T-helper 1 cell treated with Interleukin-12 subunit alpha and Interleukin-12 subunit beta and Interleukin-4 antibody, amounts not matched to agents 30 ng/mL and 1 ng/mL, for 36 hours (primary cell): ENCODE measurements around the gene OR14I1. TPM values are rescaled to one million over a fixed set of nuclear protein-coding genes. Genes with fewer than 3 reads are reported as not detected.
"Not testable (repeated sequence)": the region's sequence is repeated elsewhere in the genome, so short reads cannot be mapped to it uniquely, and the experiment has no call there.

ENCODE experiments used
- intact Hi-C: fragments of 100-400 bp; cut with micrococcal nuclease; formaldehyde crosslinking; loops from one replicate; pipeline ENCODE4 v1.15.1; 2024
- total RNA-seq: library from RNA; stranded (reverse); gene quantifications from 2 replicates; pipeline ENCODE4 v1.2.3, GENCODE V29; 2022

Gene OR14I1
- total RNA-seq, 1 donor from 2014 or later: not detected

DNA sequence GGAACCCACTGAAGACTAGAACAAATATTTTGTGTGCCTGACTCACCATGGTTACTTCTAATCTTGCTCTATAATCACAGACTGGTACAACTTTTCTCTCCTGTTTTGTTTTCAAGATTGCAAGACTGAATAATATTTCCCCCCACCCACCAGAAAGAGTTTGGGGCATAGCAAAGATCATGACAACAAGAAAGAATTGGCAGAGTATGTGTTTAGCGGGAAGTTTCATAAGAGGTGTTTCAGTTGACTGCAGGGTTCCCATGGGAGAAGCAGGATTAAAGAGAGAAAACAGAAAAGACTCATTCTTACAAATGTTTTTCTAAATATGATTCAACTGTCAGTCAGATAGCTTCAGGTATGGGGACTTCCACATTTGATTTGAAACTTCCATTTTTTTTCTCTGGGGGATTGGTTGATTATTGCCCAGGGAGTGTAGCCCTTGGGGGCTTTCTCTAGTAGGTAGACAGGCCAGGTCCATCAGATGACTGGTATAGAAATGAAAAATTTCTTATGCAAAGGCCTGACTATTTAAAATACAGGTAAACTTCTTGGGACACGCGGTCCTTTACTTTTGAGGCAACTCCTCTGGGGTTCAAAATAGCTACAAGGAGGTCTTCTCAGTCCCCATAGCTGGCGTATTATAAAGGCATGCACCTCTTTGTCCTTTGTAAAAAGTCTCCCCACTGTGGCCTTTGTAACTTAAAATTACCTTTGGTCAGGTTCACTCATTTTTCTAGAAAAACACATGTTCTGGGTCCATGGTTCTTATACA, 13.9 kb downstream of the OR14I1 start:
- intact Hi-C loops: loop anchor here (5.0 to 10.0 kb wide), 2 partner anchors 66 to 444 kb away; no protein-coding TSS in a partner anchor

DNA sequence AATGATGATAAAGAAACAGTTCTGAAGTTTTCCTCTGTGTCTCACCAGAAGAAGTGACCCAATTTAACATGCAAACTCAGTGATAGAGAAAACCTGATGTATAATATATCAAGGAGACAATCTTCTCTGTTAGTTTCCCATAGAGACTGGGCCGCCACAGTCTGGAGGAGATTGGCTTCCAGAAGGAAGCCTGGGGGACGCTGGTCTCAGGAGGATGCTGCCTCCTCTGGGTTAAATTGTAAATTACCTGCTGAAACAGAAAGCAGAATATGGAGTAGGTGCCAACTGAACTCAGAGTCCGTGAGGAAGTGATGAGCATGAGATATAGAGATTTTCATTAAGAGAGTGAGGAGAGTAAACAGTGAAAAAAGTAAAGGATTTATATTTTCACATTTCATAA, 15.8 kb downstream of the OR14I1 start:
- intact Hi-C loops: loop anchor here (1.0 to 10.0 kb wide), 4 partner anchors 65 to 442 kb away; no protein-coding TSS in a partner anchor

DNA sequence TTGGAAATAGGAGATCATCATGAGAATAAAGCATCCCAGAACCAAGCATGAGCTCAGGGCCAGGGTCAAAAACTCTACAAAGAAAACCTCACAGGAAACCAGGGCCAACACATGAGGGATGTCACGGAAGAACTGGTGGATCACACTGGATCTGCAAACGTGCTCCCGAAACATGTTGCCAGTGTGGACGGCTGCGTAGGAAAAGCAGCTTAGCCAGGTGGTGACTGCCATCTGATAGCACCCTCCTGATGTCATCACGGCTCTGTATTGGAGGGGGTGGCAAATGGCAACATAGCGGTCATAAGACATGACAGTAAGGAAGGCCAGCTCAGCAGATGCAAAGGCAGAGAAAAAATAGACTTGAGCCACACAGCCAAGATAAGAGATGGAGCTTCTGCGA, 20.9 kb downstream of the OR14I1 start:
- intact Hi-C loops: loop anchor here (10.0 kb wide), 1 partner anchor 437 kb away; no protein-coding TSS in a partner anchor

DNA sequence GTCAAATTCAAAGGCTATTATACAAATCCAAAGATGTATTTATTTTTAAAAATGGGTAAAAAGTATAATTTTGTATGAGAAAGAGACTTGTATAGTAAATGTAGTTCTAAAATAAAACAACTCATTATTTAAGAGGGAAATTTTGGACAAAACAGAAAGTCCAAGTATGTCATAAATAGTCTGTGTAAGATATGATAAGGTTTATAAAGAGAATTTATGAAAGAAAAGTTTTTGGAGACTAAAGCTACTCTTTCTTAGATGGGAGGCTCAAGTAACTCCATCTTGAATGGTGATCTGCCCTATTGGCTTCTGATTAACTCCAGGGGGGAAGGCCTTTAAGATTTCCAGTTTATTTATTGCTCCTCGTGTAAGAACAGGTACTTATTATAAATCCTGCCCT, 32.6 kb downstream of the OR14I1 start:
- intact Hi-C loops: no loop called here

DNA sequence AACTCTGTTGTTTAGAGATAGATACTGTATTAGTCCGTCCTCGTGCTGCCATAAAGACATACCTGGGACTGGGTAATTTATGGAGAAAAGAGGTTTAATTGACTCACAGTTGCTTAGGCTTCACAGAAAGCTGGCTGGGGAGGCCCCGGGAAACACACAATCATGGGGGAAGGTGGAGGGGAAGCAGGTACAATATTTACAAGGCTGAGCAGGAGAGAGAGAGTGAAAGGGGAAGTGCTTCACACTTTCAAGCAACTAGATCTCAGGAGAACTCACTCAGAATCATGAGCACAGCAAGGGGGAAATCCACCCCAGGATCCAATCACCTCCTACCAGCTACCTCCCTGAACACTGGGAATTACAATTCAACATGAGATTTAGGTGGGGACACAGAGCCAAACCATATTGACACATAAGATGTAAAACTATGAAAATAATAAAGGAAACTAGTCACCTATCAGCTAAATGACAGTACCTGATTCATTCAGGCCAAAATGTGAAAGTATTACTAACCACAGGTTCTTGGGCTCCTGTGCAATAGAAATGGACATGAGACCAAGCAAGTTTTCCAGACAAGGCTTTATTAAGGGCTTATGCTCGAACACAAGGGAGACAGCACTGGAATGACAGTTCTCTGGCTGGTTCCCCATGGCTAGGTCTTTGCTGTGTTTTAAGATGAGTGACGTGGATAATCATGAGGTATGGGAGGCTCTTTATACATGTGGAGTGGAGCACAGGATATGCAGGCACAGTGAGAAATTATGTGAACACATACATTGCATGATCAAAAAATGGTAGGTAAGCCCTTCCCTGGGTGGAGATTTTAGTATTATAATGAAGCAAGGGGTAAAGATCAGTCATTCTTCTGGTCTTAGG, 38.9 kb downstream of the OR14I1 start:
- intact Hi-C loops: not testable (repeated sequence)

DNA sequence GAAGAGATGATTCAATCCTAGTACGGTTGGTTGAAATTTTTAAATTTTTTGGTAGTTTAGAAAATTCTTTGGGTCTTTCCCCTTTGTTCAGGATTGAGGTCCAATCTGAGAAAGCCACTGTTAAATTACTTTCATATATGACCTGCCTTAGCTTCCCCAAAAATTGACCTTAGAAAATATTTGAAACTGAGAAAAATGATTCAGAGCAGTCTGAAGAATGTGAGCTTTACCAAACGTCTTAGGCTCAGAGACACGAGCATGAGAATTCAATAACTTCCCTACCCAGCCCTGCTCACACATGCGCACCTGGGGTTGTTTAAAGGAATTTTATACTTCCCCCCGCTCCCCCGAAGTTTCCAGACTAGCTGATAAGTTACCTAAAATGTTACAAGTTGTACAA, 45.8 kb downstream of the OR14I1 start:
- intact Hi-C loops: not testable (repeated sequence)

DNA sequence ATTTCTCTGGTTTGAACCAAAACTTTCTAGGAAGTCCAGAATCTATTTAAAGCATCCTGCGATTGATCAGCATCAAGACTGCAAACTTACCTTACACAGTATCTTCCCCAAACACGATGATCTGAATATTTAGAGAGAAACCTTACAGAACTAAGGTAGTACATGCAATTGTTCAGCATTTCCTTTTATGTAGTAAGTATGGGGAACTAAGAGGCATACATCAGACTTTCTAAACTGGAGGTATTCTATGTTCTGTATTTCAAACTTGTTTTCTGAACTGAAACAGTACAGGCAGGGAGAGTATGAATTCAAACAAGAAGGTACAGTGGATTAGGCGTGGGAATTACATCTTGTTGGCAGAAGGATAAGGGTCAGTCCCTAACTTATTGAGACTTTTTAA, 47.2 kb downstream of the OR14I1 start, which contains the start of gene OR2T27:
Gene OR2T27 (minus strand): TSS at position 175 of the 400 bp plus-strand sequence. CDS start 4,644 bp downstream, outside the sequence.
- intact Hi-C loops: not testable (repeated sequence)

Other genes with a start within 250 kb of the OR14I1 start
- not detected in 2 replicates for gene OR2T3, start 229.4 kb downstream of the OR14I1 start, total RNA-seq
- not detected in 2 replicates for gene OR2T5, start 214.2 kb downstream of the OR14I1 start, total RNA-seq
- gene OR2G6, start 194.7 kb downstream of the OR14I1 start, total RNA-seq: not detected in 2 replicates
- not detected in 2 replicates for gene OR2T29, start 140.0 kb downstream of the OR14I1 start, total RNA-seq
- gene OR2T34, start 128.0 kb downstream of the OR14I1 start, total RNA-seq: not detected in 2 replicates
- gene OR2T10, start 105.1 kb downstream of the OR14I1 start, total RNA-seq: not detected in 2 replicates
- gene OR2T11, start 67.7 kb downstream of the OR14I1 start, total RNA-seq: not detected in 2 replicates
- gene OR2T35, start 57.5 kb downstream of the OR14I1 start, total RNA-seq: not detected in 2 replicates
- gene OR2T27, start 47.2 kb downstream of the OR14I1 start, total RNA-seq: not detected in 2 replicates
- not detected in 2 replicates for gene LYPD8, start 53.0 kb upstream of the OR14I1 start, total RNA-seq
- gene SH3BP5L, start 123.1 kb upstream of the OR14I1 start, total RNA-seq: 32.2 and 34.1 TPM in 2 replicates
- gene ZNF672, start 135.5 kb upstream of the OR14I1 start, total RNA-seq: 52.6 and 53.9 TPM in 2 replicates
- gene ZNF692, start 156.3 kb upstream of the OR14I1 start, total RNA-seq: 57.1 and 65.2 TPM in 2 replicates
- 5.7 and 6.5 TPM in 2 replicates for gene PGBD2, start 203.5 kb upstream of the OR14I1 start, total RNA-seq